ENCODE measurements around the gene PTPRN.

The PTPRN gene

GRCh38 chr2:219286436-219287115 is 22.6 kb downstream of the PTPRN start:
- no peak for DNase-seq

DNA sequence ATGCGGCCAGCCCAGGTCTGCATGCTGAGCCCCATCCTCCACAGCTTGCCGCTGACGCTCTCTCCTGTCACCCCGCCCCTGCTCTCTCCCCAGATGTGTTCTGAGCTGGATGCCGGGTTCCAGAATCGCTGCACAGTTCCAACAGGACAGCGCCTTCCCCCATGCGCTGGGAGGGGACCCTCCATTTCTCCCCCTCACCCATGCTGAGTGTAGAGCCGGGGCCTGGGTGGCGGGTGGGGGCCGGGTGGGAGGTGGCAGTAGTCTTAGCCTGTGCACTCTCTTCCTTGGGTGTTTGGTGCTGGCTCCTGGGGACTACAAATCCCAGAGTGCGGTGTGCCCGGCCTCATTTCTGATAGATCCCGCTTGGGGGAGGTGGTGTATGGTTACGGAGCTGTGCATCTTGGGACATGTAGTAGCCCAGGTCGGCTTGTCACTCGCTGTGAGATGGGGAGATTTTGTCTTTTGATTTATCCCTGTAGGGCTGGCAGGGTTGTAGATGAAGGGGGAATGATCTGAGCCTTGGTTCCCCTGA is 23.2 kb downstream of the PTPRN start:
- DNase-seq: no peak

GRCh38 chr2:219285373-219285735 is 23.8 kb downstream of the PTPRN start:
- no peak for DNase-seq

DNA sequence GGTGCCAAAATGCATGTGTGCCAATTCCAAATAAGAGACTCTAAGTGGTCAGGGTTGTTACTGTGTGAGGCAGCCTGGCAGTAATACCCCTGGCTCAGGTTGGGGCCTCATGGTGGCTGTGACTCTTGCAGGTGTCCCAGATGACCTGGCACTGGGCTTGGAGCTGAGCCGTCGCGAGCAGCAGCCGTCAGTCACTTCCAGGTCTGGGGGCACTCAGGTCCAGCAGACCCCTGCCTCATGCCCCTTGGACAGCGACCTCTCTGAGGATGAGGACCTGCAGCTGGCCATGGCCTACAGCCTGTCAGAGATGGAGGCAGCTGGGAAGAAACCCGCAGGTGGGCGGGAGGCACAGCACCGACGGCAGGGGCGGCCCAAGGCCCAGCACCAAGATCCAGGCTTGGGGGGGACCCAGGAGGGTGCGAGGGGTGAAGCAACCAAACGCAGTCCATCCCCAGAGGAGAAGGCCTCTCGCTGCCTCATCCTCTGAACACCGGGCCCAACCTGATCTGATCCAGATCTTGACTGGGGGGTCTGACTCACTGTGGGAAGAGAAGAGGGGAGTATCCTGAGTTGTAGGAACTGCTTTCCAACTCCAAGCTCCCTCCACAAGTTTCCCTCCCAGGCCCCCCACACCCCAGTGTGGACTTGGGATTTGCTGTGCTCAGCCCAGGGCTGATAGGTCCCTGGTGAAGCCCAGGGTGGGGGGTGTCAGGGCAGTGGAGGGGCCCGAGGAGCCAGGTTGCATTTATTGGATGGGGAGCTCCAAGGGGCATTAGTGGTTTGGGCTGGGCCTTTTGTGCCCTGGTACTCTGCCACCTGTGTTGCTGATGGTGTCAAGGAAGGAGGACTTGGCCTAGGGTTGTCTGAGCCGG is 24.5 kb downstream of the PTPRN start:
- no peak for DNase-seq

- DNase-seq: no peak
Measured at GRCh38 chr2:219282943-219283581, 26.1 kb downstream of the PTPRN start.

DNA sequence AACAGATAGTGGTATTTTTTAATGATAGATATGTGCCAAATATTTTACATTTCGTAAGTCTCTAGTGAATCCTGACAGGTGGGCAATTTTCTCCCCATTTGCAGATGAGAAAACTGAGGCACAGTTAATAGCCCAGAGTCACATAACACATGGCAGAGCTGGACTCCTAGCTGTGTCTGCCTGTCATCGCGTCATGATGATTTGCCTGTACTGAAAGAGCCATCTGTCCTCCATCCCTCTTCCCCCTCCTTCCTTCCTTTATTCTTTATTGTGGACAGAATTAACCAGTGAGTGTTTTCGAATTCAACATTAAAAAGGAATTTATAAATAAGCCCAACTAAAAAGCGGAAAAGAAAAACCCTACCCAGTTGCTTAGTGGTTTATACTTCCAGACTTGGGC is 26.8 kb downstream of the PTPRN start:
- no peak for DNase-seq

GRCh38 chr2:219281588-219281987 is 27.6 kb downstream of the PTPRN start:
- DNase-seq: no peak

DNA sequence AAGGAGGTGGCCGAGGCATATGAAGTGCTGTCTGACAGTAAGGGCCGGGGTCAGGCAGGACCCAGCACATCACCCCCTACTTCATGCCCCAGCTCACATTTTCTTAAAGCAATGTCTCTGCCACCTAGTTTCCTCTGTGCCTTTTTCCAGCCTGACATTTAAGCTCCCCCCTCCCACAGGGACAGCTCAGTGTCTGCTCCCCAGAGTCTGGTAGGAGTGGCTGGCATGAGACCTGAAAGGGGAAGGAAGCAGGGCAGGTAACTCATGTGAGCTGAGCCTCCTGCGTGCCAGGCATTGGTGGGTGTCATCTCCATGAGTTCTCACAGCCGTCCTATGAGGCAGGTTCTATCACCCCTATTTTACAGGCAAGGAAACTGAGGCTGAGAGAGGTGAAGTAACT is 28.6 kb downstream of the PTPRN start:
- DNase-seq: no peak

GRCh38 chr2:219279916-219280516 is 29.2 kb downstream of the PTPRN start:
- no peak for DNase-seq

DNA sequence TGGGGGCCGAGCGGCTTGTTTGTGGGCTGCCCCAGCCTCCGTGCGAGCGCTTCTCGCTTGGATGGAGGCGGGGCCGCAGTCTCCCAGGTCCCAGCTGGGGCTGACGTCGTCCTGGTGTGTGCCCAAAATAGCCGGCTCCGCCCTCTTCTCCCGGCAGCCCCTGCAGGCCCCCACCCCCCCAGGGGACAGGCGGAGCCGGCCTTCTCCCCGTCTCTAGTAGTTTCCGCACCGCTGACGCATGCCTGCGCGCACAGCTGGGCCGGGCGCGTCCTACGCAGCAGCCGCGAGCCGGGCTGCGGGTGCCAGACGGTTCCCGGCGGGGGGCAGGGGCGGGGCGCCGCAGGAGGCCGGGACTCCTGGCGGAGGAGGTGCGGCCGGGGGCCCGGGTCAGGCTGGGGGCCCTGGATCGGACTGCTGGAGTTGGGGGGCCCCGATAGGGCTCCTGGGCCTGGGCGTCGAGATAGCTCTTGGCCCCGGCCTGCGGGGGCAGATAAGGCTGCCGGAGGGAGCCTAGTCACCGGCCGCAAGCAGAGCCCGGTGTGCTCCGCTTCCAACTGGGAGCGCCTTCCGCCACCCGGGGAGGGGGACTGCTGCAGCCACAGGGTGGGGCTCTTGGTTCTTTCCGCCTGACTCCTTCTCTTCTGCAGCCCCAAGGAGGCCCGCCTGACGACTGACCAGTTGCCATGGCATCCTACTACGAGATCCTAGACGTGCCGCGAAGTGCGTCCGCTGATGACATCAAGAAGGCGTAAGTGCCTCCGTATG is 29.9 kb downstream of the PTPRN start, which contains the start of gene DNAJB2:
DNAJB2 (plus strand) TSS at position 216 of the 765 bp plus-strand sequence; CDS start at position 684, 468 bp downstream.
- DNase-seq: peak; percentile 98

DNA sequence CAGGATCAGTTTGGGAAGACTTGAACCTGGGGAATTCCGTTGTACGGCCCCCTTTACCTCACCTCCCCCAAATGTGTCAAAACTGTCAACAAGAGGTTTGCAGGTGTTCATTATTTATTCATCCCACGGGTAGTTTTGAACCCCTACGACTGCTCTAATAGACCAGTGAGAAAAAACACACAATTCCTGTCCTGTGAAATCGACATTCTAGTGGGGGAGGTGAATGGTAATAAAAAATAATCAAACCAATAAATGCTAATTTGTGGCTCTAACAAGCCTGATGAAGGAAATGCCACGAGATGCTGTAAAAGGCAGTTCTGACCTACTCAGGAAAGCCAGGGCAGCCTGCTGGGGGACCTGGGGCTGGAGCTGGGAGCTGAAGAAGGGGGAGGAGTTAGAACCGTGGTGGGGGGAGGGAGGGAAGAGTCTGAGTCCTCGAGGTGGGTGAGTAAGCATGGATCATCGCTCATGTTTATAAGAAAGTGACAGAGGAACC is 30.5 kb downstream of the PTPRN start:
- DNase-seq: no peak

DNA sequence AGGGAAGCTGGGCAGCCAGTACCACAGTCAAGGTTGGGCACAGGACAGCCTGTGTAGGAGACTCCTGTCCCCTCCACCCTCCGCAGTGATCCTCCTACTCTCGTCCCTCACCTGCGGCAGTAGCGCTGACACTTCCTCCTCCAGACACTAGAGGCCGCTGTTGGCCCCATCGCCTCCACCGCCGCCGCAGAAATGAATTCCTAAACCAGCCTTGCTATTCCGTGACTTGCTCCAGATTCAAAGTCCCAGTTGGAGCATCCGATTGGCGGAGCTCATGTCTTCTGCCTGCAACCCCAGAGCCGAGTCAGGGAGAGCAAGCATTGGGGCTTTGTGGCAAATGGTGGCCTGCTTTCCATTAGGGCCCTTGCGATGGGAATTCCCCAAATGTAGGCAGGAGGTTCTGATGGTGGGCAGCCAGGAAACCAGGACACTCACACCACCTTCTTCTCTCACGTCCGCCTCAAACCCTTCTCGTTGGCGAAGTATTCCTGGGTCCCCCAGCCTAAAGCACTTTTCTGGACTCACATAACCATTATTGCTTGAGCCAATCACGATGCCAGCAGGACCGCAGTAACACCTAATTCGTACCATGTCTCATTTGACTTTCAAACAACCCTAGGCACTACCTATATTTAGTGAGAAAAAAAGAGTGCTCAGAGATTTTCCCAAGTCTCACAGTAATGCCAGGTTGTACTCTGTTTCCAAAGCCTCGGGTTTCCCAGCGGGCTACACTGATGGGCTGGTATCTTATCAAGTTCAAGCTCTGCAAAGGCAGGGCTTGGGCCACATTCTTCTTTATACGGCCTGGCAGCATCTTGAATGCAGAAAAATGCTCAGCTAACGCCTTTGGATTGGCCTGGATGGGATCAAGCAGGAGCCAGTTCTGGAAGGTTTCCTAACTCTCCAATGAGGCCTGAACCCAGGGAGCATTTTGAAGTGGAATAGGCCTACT is 31.2 kb downstream of the PTPRN start:
- DNase-seq: peak; percentile 82

DNA sequence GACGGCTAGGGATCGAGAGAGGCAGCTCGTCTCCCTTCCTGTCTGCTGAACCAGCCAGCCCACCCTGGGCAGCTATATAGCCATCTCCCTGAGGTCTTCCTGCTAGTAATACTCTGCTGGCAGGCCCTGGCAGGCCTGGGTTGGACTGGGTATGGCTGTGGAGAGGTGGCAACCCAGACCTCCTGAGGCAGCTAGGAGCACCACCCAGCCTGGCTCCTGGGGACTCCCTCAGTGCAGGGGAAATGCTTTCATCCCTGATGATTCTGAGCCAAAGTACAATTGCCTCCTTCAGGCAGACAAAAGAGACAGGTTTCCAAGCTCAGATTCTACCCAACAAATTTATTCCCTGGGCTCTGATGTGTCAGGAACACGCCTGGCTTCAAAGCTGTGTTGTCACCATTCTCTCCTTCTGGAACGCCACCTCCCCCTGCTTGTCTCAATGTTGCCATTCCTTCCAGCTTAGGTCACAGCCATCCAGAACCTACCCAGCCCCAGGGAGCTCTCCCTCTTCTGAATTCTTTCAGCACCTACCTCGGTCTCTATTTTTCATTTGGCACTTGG is 34.8 kb downstream of the PTPRN start:
- DNase-seq: no peak

DNA sequence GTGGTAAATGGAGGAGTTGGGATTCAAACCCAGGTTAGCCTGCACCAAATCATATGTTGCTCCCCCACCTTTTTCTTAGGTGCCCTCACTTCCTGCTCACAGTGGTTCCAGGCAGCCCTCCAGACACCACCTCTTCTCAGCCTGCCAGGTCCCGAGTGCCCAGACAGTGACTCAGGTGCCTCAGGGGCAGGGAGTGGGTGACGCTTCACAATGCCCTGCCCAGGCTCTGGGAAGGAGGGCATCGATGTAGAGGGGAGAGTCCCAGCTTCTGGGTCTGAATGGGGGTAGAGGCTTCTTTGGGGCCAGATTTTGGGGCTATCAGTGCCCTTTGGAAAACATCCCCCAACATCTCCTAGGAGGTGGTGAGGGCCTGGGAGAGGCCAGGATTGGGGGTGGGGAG is 35.3 kb downstream of the PTPRN start:
- DNase-seq: no peak

DNA sequence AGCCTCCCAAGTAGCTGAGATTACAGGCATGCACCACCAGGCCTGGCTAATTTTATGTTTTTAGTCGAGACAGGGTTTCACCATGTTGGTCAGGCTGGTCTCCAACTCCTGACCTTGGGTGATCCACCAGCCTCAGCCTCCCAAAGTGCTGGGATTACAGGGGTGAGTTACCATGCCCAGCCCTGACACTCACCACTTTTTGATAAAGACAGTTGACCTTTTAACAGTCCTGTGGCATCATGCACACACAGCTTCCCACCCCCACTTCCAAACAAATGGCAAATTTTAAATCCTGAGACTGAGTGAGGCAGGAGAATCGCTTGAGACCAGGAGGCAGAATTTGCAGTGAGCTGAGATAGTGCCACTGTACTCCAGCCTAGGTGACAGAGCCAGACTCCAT is 36.2 kb downstream of the PTPRN start:
- no peak for DNase-seq

DNA sequence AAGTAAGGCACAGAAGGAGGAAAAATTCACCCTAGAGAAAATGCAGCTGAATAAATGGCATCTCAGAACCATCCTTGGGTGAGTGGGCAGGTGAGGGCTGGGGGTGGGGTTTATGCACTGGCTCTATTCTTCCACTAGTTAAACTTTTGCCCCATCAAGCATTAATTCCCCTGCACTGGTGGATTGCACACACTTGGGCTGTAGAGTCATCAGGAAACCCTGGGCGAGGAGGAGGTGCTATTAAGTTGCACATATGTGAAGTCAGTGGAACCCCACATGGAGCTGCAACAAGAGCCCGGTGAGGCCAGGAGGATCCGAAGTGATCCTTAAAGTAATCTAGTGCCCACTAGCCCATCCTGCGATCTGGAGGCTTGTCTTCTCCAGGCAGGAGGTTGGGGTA is 36.8 kb downstream of the PTPRN start:
- DNase-seq: no peak

DNA sequence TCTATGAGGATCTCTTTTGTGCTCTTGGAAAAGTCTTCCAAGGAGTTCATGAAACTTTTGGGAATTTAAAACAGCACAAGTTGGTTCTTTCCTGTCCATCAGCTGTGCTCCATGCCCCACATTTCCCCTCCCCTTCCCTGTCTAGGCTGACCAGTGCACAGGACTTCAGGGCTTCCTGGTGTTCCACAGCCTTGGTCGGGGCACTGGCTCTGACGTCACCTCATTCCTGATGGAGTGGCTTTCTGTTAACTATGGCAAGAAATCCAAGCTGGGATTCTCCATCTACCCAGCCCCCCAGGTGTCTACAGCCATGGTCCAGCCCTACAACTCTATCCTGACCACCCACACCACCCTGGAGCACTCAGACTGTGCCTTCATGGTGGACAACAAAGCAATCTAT is 38.2 kb downstream of the PTPRN start:
- DNase-seq: no peak

GRCh38 chr2:219270055-219270372 is 39.2 kb downstream of the PTPRN start:
- no peak for DNase-seq

DNA sequence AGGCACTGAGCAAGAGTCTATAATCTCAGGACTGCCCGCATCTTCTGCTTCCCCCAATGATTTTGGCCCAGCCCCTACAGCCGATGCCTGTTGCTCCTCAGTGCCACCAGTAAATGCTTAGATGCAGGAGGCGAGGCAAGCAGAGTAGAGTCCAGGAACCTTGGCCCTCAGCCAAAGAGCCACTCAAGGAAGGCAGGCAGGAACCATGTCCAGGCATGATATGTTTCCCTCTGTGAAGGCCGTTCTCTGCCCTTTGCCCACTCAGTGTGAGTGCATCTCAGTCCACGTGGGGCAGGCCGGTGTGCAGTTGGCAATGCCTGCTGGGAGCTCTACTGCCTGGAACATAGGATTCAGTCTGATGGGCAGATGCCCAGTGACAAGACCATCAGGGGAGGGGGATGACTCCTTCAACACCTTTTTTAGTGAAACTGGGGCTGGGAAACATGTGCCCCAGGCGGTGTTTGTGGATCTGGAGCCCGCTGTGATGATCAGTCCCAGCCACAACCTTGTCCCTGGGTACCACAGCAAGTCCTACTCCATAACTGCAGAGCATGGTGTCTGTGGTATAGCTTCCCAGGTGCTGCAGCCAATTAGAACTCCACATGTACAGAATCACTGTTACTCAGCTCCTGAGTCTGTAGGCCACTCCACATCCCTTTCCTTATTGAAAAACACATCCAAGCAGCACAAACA is 39.7 kb downstream of the PTPRN start:
- no peak for DNase-seq

- DNase-seq: no peak
Measured at GRCh38 chr2:219268294-219268693, 40.9 kb downstream of the PTPRN start.

All from activated T-cell treated with anti-CD3 and anti-CD28 coated beads, Interleukin-2, amount 50 U/mL, for 1 hour (primary cell).